ENCODE measurements around the gene TDRD5.

Gene TDRD5

DNA sequence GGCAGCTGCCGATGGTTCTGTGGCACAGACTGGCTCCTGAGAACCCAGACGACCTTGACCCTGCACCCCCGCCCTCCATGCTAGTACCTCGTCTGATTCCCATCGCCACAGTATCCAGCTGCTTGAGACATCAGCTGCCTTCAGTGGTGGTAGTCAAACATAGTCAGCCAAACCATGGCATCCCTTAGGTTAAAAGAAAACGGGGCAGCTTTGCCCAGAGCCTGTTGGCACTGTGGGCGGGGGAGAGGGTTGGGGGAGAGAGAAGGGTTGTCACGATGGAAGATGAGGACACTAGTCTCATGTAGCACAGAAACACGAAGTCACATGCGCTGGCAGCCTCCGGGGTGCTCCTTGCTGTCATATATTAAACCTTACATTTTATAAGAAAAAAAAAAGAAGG, 961 bp upstream of the TDRD5 start:
- no peak overlapping the region for H3K27ac ChIP-seq
- H3K9me3 ChIP-seq (ENCODE audit: severe bottlenecking) = peaks cover 8% of the 10 kb centered on the region
- no peaks in the 10 kb centered on the region for H3K36me3 ChIP-seq
- DNase-seq = no peak
- H3K27me3 ChIP-seq (ENCODE audit: insufficient read depth, low read depth, severe bottlenecking) = peaks cover 8% of the 10 kb centered on the region
- TF ChIP-seq, protein P1, sequence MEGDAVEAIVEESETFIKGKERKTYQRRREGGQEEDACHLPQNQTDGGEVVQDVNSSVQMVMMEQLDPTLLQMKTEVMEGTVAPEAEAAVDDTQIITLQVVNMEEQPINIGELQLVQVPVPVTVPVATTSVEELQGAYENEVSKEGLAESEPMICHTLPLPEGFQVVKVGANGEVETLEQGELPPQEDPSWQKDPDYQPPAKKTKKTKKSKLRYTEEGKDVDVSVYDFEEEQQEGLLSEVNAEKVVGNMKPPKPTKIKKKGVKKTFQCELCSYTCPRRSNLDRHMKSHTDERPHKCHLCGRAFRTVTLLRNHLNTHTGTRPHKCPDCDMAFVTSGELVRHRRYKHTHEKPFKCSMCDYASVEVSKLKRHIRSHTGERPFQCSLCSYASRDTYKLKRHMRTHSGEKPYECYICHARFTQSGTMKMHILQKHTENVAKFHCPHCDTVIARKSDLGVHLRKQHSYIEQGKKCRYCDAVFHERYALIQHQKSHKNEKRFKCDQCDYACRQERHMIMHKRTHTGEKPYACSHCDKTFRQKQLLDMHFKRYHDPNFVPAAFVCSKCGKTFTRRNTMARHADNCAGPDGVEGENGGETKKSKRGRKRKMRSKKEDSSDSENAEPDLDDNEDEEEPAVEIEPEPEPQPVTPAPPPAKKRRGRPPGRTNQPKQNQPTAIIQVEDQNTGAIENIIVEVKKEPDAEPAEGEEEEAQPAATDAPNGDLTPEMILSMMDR (IDR thresholded peaks at IDR 0.05; ENCODE audit: low read depth, low read length) = no peak
- no peak overlapping the region for H3K4me3 ChIP-seq (ENCODE audit: low read depth, low read length)

DNA sequence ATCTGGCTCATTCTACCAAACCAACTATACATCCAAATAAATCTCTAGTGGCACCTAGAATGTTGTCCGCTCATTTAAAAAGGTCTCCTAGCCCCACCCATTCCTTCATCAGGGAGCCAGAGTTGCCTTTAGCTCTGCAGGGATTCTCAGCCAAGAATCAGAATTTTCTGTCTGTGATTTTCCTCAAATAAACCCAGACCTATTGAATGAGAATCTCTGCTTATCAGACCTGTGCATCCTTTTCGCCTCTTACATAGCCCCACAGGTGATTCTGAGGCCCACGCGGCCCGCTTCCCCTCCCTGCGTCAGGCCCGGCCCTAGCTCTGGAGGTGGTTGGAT, 410 bp upstream of the TDRD5 start:
- TF ChIP-seq, protein P1 (IDR thresholded peaks at IDR 0.05; ENCODE audit: low read depth, low read length) = no peak
- H3K27ac ChIP-seq = no peak overlapping the region
- H3K36me3 ChIP-seq = no peaks in the 10 kb centered on the region
- H3K9me3 ChIP-seq (ENCODE audit: severe bottlenecking) = peaks cover 8% of the 10 kb centered on the region
- no peak for DNase-seq
- H3K4me3 ChIP-seq (ENCODE audit: low read depth, low read length) = no peak overlapping the region
- H3K27me3 ChIP-seq (ENCODE audit: insufficient read depth, low read depth, severe bottlenecking) = peaks cover 10% of the 10 kb centered on the region

DNA sequence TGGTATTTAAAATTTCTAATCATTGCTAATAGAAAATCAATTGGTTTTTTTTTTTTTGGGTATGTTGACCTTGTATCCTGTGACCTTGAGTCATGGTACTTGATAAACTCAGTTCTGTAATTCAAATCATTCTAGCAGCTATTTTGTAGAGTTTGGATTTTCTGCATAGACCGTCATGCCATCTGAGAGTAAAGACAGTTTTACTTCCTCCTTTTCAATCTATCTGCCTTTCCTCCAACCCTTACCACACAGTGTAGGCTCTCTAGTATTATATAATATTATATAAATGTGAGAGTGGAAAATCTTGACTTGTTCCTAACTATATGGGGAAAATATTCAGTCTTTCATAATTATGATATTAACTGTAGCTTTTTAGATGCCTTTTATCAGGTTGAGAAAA, 7.0 kb downstream of the TDRD5 start:
- no peak overlapping the region for H3K4me3 ChIP-seq (ENCODE audit: low read depth, low read length)
- TF ChIP-seq, protein P1 (IDR thresholded peaks at IDR 0.05; ENCODE audit: low read depth, low read length) = no peak
- no peak overlapping the region for H3K27ac ChIP-seq
- H3K27me3 ChIP-seq (ENCODE audit: insufficient read depth, low read depth, severe bottlenecking) = peaks cover 10% of the 10 kb centered on the region
- peaks cover 4% of the 10 kb centered on the region for H3K9me3 ChIP-seq (ENCODE audit: severe bottlenecking)
- no peak for DNase-seq
- H3K36me3 ChIP-seq = no peaks in the 10 kb centered on the region

DNA sequence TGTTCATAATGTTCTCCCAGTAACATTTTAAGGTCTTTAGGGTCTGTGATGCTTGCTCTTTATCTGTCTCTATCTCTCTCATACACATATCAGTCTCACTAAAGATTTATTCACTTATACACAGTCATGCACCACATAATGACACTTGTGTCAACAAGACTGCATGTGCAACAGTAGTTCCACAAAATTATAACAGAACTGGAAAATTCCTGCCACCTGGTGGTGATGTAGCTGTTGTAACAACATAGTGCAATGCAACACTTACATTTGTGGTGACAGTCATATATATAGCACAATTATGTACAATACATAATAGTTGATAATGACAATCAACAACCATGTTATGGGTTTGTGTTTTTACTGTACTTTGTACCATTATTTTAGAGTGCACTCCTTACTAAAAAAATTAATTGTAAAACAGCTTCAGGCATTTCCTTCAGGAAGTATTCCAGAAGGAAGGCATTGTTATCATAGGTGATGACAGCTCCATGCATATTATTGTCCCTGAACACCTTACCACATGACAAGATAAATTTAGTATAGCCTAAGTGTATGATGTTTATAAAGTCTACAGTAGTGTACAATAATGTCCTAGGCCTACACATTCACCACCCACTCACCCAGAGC, 8.1 kb downstream of the TDRD5 start:
- Histone ChIP-seq H3K27me3 (ENCODE audit: insufficient read depth, low read depth, severe bottlenecking) (peaks cover 5% of the 10 kb centered on the region), H3K4me3 (ENCODE audit: low read depth, low read length) (no peak overlapping the region), H3K36me3 (no peaks in the 10 kb centered on the region), H3K9me3 (ENCODE audit: severe bottlenecking) (peaks cover 4% of the 10 kb centered on the region), H3K27ac (no peak overlapping the region)
- TF ChIP-seq, protein P1 (IDR thresholded peaks at IDR 0.05; ENCODE audit: low read depth, low read length) = peak; percentile 36; the same call in 1 of the 2 replicates
- peak; percentile 46 for DNase-seq

DNA sequence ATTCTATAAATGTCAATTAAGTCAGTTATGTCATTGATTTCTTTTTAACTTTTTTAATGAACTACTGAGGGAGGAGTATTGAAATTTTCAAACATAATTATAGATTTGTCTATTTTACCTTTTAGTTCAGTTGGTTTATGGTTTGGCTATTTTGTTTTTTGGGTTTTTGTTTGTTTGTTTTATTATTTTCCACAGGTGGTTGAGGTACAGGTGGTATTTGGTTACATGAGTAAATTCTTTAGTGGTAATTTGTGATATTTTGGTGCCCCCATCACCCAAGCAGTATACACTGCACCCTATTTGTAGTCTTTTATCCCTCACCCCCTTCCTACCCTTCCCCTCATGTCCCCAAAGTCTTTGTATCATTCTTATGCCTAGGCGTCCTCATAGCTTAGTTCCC, 9.5 kb downstream of the TDRD5 start:
- Histone ChIP-seq H3K27ac (no peak overlapping the region), H3K4me3 (ENCODE audit: low read depth, low read length) (no peak overlapping the region)

More for the DNA sequence above, 9.5 kb downstream of the TDRD5 start:
- H3K9me3 ChIP-seq (ENCODE audit: severe bottlenecking) = peaks cover 4% of the 10 kb centered on the region
- TF ChIP-seq, protein P1 (IDR thresholded peaks at IDR 0.05; ENCODE audit: low read depth, low read length) = no peak
- no peak for DNase-seq
- no peaks in the 10 kb centered on the region for H3K36me3 ChIP-seq
- peaks cover 3% of the 10 kb centered on the region for H3K27me3 ChIP-seq (ENCODE audit: insufficient read depth, low read depth, severe bottlenecking)

Measured in WERI-Rb-1 (cell line).